Measurements from ENCODE around the gene RNF157.

DNA sequence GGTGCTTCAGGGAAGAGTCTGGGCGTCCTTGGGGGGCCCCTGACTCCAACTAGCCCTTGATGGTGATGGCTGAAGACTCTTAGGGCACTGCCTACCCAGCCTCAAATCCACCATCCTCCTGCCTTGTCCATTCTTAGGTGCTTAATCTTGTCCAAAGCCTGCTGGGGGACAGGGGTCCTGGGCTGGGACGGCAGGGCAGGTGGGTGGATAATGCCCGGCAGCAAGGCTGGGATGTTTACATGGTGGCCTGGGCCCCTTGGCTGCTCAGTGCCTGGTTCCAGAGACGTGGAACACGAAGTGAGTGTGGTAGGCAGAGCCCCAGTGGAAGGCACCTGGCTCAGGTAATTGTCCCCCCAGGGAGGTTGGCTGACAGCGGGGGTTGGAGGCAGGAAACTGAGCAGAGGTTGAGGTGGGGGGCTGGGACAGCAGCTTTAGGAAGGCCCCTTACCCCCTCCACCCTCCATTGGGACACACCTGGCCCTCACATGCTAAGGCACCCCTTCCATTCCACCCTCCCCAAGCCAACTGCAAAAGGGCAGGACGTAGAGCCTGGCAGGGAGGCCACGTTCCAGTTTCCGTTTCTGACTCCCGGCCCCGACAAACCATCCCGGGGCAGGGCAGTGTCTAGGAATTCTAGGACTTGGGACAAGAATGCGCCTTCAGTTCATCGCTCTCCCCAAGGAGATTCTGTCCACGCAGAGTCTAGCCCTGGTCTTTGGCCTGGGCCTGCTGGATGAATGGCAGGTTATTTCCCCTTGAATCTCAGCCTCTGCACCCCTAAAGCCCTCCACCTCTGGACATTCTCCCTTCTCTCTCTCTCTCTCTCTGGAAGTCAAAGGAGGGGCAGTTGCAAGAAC, 101.2 kb downstream of the RNF157 start:
- TF ChIP-seq, protein P1, sequence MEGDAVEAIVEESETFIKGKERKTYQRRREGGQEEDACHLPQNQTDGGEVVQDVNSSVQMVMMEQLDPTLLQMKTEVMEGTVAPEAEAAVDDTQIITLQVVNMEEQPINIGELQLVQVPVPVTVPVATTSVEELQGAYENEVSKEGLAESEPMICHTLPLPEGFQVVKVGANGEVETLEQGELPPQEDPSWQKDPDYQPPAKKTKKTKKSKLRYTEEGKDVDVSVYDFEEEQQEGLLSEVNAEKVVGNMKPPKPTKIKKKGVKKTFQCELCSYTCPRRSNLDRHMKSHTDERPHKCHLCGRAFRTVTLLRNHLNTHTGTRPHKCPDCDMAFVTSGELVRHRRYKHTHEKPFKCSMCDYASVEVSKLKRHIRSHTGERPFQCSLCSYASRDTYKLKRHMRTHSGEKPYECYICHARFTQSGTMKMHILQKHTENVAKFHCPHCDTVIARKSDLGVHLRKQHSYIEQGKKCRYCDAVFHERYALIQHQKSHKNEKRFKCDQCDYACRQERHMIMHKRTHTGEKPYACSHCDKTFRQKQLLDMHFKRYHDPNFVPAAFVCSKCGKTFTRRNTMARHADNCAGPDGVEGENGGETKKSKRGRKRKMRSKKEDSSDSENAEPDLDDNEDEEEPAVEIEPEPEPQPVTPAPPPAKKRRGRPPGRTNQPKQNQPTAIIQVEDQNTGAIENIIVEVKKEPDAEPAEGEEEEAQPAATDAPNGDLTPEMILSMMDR (IDR thresholded peaks at IDR 0.05) = no peak
- no peak for TF ChIP-seq POLR2A (IDR thresholded peaks at IDR 0.05)
